ENCODE data around the gene NPDC1.

Gene NPDC1

DNA sequence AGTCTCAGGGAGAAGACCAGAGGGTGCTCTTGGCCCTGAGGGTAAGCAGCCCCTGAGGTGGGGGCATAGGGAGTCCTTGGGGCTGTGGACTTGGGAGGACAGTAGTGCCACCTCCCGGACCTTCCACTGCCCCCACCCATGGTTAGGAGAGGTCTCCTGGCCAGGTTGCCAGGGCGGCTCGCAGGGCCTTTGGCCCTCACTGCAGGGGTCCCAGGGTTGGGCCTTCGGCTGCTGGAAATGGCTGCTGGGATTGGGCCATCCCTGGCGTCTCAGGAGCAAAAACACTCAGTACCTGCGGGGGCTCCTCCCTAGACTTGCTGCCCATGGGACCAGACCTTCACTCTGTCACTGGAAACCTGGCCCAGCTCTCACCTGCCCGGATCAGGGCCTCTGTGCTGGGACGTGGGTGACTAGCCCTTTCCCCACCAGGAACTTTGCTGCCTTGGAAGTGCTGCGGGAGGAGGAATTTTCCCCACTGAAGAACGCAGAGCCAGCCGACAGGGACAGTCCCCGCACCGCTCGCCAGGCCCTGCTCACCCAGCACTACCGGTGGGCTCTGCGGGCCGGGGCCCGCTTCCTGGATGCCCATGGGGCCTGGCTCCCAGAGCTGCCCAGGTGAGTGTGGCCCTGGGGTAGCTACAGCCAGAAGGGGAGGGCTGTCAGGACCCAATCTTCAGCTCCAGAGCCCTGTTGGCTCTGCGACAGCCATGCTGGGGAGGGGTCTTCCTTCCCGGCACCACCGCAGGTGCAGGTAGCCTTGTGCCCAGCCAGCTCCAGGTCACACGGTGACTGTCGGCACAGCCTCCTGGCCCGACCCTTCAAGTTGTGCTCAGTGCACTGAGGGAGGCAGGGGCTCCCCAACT, 34.5 kb upstream of the NPDC1 start:
- Histone ChIP-seq H3K36me3 (no peaks in the 10 kb centered on the region), H3K27me3 (peaks cover 49% of the 10 kb centered on the region), H3K4me1 (ENCODE audit: control insufficient read depth in 1 of 2, insufficient read depth in 1 of 2, low read depth in 1 of 2, low read length in 1 of 2) (peaks cover 13 to 20% of the 10 kb centered on the region in 2 experiments), H3K27ac (no peak overlapping the region), H3K4me3 (ENCODE audit: low read depth in 1 of 2, low read length in 1 of 2) (no peak overlapping the region), H3K9me3 (no peaks in the 10 kb centered on the region)
- TF ChIP-seq, protein P1, sequence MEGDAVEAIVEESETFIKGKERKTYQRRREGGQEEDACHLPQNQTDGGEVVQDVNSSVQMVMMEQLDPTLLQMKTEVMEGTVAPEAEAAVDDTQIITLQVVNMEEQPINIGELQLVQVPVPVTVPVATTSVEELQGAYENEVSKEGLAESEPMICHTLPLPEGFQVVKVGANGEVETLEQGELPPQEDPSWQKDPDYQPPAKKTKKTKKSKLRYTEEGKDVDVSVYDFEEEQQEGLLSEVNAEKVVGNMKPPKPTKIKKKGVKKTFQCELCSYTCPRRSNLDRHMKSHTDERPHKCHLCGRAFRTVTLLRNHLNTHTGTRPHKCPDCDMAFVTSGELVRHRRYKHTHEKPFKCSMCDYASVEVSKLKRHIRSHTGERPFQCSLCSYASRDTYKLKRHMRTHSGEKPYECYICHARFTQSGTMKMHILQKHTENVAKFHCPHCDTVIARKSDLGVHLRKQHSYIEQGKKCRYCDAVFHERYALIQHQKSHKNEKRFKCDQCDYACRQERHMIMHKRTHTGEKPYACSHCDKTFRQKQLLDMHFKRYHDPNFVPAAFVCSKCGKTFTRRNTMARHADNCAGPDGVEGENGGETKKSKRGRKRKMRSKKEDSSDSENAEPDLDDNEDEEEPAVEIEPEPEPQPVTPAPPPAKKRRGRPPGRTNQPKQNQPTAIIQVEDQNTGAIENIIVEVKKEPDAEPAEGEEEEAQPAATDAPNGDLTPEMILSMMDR (IDR thresholded peaks at IDR 0.05), result no peak

DNA sequence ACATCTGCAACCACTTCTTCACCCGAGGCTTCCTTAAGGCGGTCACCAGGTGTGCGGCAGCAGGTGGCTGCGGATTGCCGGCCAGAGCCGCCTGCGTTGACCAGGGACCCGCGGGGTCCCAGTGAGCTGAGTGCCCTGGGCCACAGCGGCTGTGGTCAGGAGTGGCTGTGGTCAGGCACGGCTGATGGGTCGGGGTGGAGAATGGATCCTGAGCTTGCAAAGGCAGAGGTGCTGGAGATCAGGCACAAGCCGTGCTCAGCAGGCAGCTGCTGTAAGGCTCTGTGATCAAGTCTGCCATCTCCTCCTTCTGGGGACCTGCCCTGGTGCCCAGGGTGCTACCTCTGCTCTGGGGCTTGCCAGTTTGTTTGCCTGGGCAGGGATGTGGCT, 33.4 kb upstream of the NPDC1 start:
- no peaks in the 10 kb centered on the region for H3K36me3 ChIP-seq
- peaks cover 60% of the 10 kb centered on the region for H3K27me3 ChIP-seq
- no peak overlapping the region for H3K4me3 ChIP-seq (ENCODE audit: low read depth in 1 of 2, low read length in 1 of 2)
- TF ChIP-seq, protein P1 (IDR thresholded peaks at IDR 0.05), result no peak
- no peaks in the 10 kb centered on the region for H3K9me3 ChIP-seq
- H3K27ac ChIP-seq, result no peak overlapping the region
- H3K4me1 ChIP-seq (ENCODE audit: control insufficient read depth in 1 of 2, insufficient read depth in 1 of 2, low read depth in 1 of 2, low read length in 1 of 2), result peaks cover 18% of the 10 kb centered on the region in 2 experiments

DNA sequence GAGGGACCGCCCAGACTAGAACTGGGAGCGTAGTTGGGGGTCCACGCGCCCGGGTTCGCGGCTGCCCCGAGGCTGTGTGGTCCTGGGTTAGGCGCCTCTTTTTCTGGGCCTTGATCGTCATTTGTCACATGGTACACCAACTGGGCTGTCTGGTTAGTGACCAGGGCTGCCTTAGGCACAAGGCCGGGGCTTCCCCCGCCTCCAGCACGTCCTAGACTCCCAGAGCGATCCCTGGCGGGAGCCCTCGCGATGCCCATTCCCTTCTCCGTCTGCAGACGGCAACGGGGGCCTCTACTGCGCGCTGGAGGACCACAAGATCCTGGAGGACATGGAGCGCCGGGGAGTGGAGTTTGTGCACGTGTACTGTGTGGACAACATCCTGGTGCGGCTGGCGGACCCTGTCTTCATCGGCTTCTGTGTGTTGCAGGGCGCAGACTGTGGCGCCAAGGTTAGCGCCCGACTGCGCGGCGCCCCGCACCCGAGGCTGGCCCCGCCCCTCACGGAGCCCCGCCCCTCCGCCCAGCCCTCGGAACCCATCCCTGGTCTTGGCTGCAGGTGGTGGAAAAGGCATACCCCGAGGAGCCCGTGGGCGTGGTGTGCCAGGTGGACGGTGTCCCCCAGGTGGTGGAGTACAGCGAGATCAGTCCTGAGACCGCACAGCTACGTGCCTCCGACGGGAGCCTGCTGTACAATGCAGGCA, 32.9 kb upstream of the NPDC1 start:
- Histone ChIP-seq H3K27me3 (peaks cover 60% of the 10 kb centered on the region), H3K4me3 (ENCODE audit: low read depth in 1 of 2, low read length in 1 of 2) (no peak overlapping the region), H3K9me3 (no peaks in the 10 kb centered on the region)

DNA sequence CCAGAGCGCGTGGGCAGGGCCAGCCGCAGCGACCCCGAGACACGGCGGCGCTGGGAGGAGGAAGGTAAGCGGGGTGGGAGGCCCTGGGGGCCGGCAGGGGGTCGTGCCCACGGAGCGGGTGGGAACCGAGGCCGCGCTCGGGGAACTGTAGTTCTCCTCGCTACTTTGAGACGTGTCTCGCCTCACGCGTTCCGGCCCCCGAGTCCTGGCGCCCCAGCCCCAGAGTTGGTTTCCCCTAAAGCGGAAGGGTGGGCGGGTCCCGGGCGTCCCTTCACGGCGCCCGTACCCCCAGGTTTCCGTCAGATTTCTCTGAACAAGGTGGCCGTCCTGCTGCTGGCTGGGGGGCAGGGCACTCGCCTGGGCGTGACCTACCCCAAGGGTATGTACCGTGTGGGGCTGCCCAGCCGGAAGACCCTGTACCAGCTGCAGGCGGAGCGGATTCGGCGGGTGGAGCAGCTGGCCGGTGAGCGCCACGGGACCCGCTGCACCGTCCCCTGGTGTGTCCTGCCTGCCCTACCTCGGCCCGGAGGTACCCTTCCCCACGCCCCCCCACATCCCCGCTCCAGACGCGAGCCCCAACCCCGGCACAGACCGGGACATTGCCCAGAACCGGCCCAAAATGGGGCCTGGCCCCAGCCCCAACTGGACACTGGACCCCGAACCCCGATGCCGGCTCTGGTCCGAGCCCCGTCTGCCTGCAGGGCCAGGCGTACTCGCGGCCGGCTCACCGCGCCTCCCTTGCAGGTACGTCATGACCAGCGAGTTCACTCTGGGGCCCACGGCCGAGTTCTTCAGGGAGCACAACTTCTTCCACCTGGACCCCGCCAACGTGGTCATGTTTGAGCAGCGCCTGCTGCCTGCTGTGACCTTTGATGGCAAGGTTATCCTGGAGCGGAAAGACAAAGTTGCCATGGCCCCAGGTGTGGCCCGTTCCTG, 32.0 kb upstream of the NPDC1 start:
- Histone ChIP-seq H3K27ac (no peak overlapping the region), H3K4me3 (ENCODE audit: low read depth in 1 of 2, low read length in 1 of 2) (peak overlapping the region; percentile 28 to 32), H3K36me3 (no peaks in the 10 kb centered on the region), H3K4me1 (ENCODE audit: control insufficient read depth in 1 of 2, insufficient read depth in 1 of 2, low read depth in 1 of 2, low read length in 1 of 2) (peaks cover 30 to 32% of the 10 kb centered on the region in 2 experiments), H3K9me3 (no peaks in the 10 kb centered on the region), H3K27me3 (peaks cover 60% of the 10 kb centered on the region)
- TF ChIP-seq, protein P1 (IDR thresholded peaks at IDR 0.05), result no peak

More for the DNA sequence above, 32.9 kb upstream of the NPDC1 start:
- no peaks in the 10 kb centered on the region for H3K36me3 ChIP-seq
- H3K27ac ChIP-seq, result no peak overlapping the region
- TF ChIP-seq, protein P1 (IDR thresholded peaks at IDR 0.05), result no peak
- H3K4me1 ChIP-seq (ENCODE audit: control insufficient read depth in 1 of 2, insufficient read depth in 1 of 2, low read depth in 1 of 2, low read length in 1 of 2), result peaks cover 22 to 24% of the 10 kb centered on the region in 2 experiments
